Stimulated activated CD8-positive, alpha-beta memory T cell treated with anti-CD3 and anti-CD28 coated beads, Interleukin-15, amount 100 ng/mL, for 48 hours (primary cell): ENCODE results near the gene MYL6.
"Not testable (repeated sequence)": the region's sequence is repeated elsewhere in the genome, so short reads cannot be mapped to it uniquely, and the experiment has no call there.

ENCODE experiments used
- DNase-seq, 2 donors: peaks; one replicate each; pipeline ENCODE4 v3.0.0-alpha.2; 2020; ENCODE audit warnings: low read depth in 2 of 2

The MYL6 gene

GRCh38 chr12:56158029-56158925, at the start of gene MYL6:
Gene MYL6 (plus strand): TSS chr12:56158359. CDS start chr12:56158402, 43 bp downstream.
- DNase-seq: peak; percentile 84 to 87

GRCh38 chr12:56110571-56110970, 47.6 kb upstream of the MYL6 start:
- DNase-seq: no peak

DNA sequence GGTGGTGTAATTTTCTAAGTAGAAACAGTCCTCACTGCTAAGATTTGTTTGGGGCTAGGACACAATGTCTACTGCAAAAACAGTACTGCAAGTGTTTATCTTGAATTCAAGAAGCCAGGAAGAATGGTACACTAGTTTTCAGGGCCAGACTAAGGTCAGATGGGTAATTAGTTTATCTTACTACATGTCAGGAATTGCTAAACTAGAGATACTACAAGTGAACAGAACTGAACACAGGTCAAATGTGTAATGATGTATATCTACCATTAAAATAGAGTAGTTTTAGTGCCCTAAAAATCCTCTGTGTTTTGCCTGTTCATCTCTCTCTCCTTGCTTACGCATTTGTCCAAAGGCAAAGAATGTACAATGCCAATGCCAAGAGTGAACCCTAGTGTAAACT, 44.1 kb upstream of the MYL6 start:
- DNase-seq: no peak

DNA sequence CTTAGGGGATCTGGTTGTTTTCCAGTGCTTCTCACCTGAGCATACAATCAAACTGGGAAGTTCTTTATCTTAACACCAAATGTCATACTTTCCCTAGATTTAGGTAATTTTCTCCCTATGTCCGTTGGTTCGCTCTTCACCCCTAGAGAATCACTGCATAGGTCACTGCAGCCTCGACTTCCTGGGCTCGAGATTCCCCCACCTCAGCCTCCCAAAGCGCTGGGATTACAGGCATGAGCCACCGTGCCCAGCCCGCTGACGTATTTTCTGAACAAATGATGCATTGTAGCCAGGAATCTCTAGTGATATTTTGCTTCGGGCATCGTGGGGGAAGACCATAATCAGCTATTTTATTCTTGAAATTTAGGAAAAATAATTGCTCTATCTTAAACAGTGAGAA, 42.8 kb upstream of the MYL6 start:
- no peak for DNase-seq

GRCh38 chr12:56116267-56117081, 41.7 kb upstream of the MYL6 start, which contains the start of gene RPL41:
Gene RPL41 (plus strand): TSS chr12:56116633.
- peak; percentile 87 for DNase-seq

DNA sequence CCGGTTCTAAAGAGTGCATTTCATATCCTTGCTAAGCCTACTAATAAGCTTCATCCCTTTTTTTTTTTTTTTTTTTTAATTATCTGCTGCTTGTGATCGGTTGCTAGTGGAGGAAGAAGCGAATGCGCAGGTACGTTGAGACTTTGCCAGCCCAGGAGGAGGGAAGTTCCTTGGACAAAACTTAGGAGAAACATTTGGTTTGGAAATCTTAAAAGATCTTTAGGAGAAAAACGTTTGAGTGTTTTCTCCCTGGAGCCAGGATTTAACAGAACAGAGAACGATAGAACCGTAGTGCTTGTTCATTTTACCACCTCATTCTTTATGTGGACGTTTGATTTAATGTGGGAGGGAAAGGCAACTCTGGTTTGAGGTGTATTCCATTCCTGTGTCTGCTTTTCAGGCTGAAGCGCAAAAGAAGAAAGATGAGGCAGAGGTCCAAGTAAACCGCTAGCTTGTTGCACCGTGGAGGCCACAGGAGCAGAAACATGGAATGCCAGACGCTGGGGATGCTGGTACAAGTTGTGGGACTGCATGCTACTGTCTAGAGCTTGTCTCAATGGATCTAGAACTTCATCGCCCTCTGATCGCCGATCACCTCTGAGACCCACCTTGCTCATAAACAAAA, 41.0 kb upstream of the MYL6 start:
- DNase-seq: not testable (repeated sequence)

GRCh38 chr12:56117778-56118687, 40.1 kb upstream of the MYL6 start, which contains the start of gene ZC3H10:
Gene ZC3H10 (plus strand): TSS chr12:56118266. CDS start chr12:56120563, 2,297 bp downstream.
- DNase-seq: peak; percentile 98

DNA sequence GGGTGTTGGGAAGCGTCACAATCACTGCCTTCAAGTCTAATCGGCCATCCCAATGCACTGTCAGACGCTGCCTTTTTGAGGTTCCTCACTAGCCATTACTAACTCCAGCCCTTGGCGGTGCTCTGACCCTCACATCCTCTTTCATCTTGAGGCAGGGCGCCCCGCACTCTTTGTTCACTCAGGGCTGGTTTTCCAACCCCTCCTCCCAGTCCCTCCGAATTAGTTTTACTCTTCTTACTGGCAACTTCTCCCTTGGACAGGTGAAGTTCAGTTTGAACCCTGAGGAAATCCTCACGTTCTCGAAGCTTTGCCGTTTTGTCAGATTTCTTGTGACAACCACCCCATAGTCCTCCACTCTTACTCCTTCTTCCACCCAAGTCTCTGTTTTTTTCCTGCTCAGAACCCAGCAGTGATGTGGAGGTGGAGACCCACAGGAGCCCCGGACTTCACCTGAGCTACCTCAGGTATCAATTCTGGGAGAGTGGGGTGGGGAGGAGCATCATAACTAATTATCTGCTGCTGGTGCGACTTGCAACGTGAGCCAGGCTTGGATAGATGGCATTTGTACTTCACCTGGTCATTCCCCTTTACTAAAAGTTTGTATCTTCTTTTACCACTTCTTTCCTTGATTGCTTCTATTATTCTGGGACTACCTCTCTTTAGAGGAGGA, 39.3 kb upstream of the MYL6 start:
- no peak for DNase-seq

DNA sequence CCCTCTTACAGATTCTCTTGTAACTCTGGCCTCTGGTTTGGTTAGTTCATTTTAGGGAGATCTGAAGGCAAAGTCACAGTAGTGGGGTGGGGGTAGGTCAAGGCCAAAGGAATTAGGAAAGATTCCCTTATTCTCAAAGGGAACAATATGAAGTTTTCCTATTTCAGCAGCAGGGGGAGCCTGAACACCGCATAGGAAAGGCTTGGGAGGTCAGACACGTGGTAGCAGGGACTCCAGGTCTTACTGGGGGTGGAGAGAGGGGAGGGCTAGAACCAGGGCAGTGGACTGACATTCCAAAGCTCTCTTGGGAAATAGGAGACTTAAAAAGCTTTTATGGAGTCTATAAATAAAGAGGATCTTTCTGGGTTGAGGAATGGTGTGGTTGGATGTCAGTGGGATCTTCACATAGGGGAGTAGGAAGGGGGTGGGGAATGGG, 38.8 kb upstream of the MYL6 start:
- peak in 1 of 2 donors; percentile 44 for DNase-seq

DNA sequence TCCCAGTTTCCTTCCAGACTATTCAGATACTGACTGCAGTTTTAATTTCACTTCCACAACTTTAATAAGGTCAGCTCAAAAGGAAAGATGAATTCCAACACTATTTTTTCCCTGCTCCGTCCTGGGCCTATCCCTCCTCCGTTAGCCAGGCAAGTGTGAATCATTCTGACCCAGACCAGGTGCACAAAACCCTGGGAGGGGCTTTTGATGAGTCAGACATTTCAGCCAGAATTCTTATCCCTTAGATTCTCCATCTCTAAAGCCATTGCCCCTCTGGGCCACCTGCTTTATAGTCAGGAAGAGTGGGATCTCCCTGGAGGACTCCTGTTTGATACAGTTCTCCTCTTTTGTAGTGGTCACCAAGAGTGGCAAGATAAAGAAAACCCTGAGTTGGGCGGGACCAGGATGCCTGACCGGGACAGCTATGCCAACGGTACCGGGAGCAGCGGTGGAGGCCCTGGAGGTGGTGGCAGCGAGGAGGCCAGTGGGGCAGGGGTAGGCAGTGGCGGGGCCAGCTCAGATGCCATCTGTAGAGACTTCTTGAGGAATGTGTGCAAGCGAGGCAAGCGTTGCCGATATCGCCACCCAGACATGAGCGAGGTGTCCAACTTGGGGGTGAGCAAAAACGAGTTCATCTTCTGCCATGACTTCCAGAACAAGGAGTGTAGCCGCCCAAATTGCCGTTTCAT, 37.9 kb upstream of the MYL6 start:
- no peak for DNase-seq

- DNase-seq: no peak
Observed at GRCh38 chr12:56121204-56121870, 36.8 kb upstream of the MYL6 start.

GRCh38 chr12:56122637-56123036, 35.5 kb upstream of the MYL6 start:
- DNase-seq: no peak

DNA sequence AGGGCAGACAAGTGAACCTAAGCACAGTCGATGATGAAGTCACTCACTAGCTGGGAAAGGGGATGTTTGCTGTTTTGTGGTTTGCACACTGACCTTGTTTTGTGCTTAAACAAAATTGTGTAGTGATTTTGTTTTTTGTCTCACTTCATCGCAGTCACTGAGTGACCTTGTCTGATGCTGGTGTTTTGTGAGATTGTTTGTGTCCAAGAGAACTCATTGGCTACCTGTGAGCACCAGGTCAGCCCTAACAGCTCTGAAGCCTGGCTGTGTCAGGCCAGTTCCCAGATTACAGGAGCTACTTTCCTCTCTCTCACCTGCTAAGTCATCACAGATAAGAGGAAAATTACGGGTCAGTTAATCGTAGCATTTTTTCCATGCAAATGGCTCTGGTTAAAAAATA, 34.0 kb upstream of the MYL6 start:
- no peak for DNase-seq

- DNase-seq: no peak
Observed at GRCh38 chr12:56126732-56127239, 31.4 kb upstream of the MYL6 start.

DNA sequence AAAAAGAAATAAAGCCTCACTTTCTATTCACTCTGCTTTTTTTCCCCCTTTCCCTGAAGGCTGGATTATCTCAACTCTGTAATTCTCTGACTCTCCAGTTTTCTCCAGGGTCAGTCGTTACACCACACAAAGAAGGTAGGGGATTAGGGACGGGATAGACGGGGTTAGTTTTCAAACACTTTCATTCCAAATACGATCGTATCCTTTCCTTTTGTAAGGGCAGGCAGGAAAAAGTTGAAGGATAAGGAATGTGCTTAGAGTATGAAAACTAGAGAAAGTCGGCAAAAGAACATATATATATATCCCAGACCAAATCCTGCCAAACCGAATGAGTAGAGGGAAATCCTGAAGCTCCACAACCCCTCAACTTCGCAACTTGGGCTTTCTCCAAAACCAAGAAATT, 30.7 kb upstream of the MYL6 start:
- no peak for DNase-seq

GRCh38 chr12:56127888-56128669, 30.1 kb upstream of the MYL6 start, which contains the start of gene ESYT1:
Gene ESYT1 (plus strand): TSS chr12:56128267. CDS start chr12:56128320, 53 bp downstream.
- peak; percentile 95 to 97 for DNase-seq

DNA sequence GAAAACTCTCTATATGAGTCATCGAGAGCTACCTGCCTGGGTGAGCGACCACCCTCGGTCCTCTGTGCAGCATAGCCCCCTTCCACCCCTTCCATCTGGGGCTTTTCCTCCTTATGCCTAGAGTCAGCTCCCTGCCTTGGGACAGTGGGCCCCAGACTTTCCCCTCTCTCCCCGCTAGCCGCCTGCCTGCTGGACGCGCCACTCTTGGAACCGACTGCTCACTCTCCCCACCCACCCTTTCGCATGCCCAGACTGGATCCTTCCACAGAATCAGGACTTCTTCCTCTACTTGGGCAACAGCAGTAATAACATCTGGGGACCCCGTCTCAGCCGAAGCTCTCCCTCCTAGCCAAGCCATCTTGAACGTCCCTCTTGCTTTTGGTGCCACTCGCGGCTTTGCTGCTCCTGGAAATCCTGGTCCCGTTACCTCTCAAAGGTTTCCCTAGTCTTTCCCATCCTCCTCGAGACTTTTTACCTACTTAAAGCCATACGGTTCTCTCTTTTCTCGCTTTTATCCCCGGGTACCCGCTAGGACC, 29.4 kb upstream of the MYL6 start:
- DNase-seq: no peak
